Measurements from ENCODE around the gene SMIM8.

SMIM8 gene

DNA sequence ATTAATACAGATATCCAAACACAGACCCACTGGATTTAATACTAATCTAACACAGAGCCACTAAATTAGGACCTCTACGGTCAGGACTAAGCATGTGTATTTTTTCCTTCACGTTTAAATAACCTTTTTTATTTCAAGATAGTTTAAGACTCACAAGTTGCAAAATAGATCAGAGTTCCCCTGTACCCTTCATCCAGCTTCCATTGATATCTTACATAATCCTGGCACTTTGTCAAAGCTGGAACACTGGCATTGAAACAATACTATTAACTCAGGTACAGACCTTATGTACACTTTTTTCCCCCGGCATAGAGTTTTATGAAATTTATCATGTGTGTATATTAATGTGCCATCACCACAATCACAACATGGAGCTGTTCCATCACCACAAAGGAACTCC, 24.3 kb downstream of the SMIM8 start:
- DNase-seq, result no peak
- Histone ChIP-seq H3K9me3 (no peaks in the 10 kb centered on the region), H3K36me3 (no peaks in the 10 kb centered on the region), H3K4me1 (no peaks in the 10 kb centered on the region), H3K4me3 (ENCODE audit: low read depth, low read length) (no peak overlapping the region), H3K27me3 (no peaks in the 10 kb centered on the region)
- no peak for TF ChIP-seq CTCF (IDR thresholded peaks at IDR 0.05; ENCODE audit: low read depth, low read length)

DNA sequence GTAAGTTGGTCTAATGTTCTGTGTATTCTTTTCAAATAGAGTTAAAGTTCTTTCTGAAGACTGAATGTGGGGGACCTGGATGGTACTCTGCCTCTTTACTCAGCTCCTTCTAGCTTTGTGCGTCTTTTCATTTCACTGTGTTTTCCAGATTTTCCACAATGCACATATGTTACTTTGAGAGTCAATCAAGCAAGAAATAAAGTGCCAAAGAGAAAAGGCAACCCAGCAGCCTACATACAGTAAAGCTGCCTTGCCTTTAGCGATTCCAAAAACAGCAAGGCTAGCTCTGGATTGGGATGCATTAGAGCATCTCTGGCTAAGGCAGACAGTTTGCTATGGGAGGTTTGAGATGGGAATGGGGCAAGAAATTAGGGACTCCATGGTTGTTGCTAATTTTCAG, 27.5 kb downstream of the SMIM8 start:
- Histone ChIP-seq H3K4me3 (ENCODE audit: low read depth, low read length) (no peak overlapping the region), H3K4me1 (no peaks in the 10 kb centered on the region), H3K9me3 (no peaks in the 10 kb centered on the region), H3K36me3 (no peaks in the 10 kb centered on the region), H3K27me3 (no peaks in the 10 kb centered on the region)
- DNase-seq, result no peak
- TF ChIP-seq CTCF (IDR thresholded peaks at IDR 0.05; ENCODE audit: low read depth, low read length), result no peak

GRCh38 chr6:87350516-87350915, 28.1 kb downstream of the SMIM8 start:
- no peaks in the 10 kb centered on the region for H3K4me1 ChIP-seq
- no peak for TF ChIP-seq CTCF (IDR thresholded peaks at IDR 0.05; ENCODE audit: low read depth, low read length)
- H3K4me3 ChIP-seq (ENCODE audit: low read depth, low read length), result no peak overlapping the region
- no peaks in the 10 kb centered on the region for H3K27me3 ChIP-seq
- H3K36me3 ChIP-seq, result no peaks in the 10 kb centered on the region
- DNase-seq, result no peak
- no peaks in the 10 kb centered on the region for H3K9me3 ChIP-seq

DNA sequence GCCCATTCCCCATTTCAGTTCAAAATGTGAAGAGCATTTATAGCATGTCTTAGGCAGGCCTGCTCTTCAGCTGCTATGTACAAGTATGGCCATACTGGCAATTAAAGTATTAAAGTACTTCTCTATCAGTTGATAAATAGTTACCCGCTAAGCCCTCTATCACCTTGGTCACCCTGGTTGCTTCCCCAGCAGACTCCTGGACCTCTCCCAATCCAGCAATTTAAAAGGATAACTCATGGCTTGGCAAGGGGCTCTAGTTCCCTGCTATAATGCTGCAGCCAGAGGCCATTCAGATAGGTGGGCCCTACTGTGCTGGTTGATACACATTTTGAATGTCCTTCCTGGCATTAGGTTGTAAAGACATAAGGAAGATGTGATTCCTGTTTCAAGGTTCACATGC, 29.2 kb downstream of the SMIM8 start:
- DNase-seq, result no peak
- Histone ChIP-seq H3K4me3 (ENCODE audit: low read depth, low read length) (no peak overlapping the region), H3K4me1 (no peaks in the 10 kb centered on the region), H3K27me3 (no peaks in the 10 kb centered on the region), H3K36me3 (no peaks in the 10 kb centered on the region), H3K9me3 (no peaks in the 10 kb centered on the region)
- TF ChIP-seq CTCF (IDR thresholded peaks at IDR 0.05; ENCODE audit: low read depth, low read length), result no peak

GRCh38 chr6:87356181-87356580, 33.8 kb downstream of the SMIM8 start:
- H3K36me3 ChIP-seq, result no peaks in the 10 kb centered on the region
- no peak for TF ChIP-seq CTCF (IDR thresholded peaks at IDR 0.05; ENCODE audit: low read depth, low read length)
- no peaks in the 10 kb centered on the region for H3K27me3 ChIP-seq
- H3K9me3 ChIP-seq, result no peaks in the 10 kb centered on the region
- DNase-seq, result no peak
- H3K4me3 ChIP-seq (ENCODE audit: low read depth, low read length), result no peak overlapping the region
- H3K4me1 ChIP-seq, result no peaks in the 10 kb centered on the region

- Histone ChIP-seq H3K9me3 (no peaks in the 10 kb centered on the region), H3K36me3 (no peaks in the 10 kb centered on the region), H3K4me1 (no peaks in the 10 kb centered on the region), H3K4me3 (ENCODE audit: low read depth, low read length) (no peak overlapping the region), H3K27me3 (no peaks in the 10 kb centered on the region)
- DNase-seq, result no peak
- TF ChIP-seq CTCF (IDR thresholded peaks at IDR 0.05; ENCODE audit: low read depth, low read length), result no peak
Observed at GRCh38 chr6:87357479-87358196, 35.2 kb downstream of the SMIM8 start.

Measured in BE2C (cell line).